ENCODE measurements around the gene NME1. TPM values are rescaled to one million over a fixed set of nuclear protein-coding genes. Genes with fewer than 3 reads are reported as not detected.

Gene NME1
- total RNA-seq, 4 donors from 2014 or later = 8.7 to 50.4 (median 20.2) TPM

DNA sequence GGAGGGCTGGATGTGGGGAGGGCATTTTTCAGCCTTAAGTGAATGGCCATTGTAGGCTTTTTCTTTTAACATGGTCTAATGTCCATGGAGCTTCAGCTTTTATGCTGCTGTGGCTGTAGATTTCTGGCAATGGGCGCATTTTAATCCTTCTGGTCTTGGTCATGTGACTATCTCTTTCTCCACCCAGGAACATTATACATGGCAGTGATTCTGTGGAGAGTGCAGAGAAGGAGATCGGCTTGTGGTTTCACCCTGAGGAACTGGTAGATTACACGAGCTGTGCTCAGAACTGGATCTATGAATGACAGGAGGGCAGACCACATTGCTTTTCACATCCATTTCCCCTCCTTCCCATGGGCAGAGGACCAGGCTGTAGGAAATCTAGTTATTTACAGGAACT is 8.2 kb downstream of the NME1 start:
- intact Hi-C loops (cut with DNase I; ENCODE audit: low total_unique reads) (no loop called here), in situ Hi-C loops (cut with MboI; ENCODE audit: low pct_ligation_motif_present in 1 of 4, low pct_unique_long_range_greater_than_20kb in 1 of 4, low sequenced_read_pairs in 3 of 4) (loop anchor here in 2 of 4 donors (25.0 kb wide), 1 partner anchor 299 kb away; the partner anchor contains the start of gene TOB1 (in 2 of the 2))
- no peak for TF ChIP-seq CTCF (IDR thresholded peaks at IDR 0.05)
- TF ChIP-seq POLR2AphosphoS5 (IDR thresholded peaks at IDR 0.05) = no peak
- no peak for TF ChIP-seq EP300 (IDR thresholded peaks at IDR 0.05; ENCODE audit: low read depth)
- no peak for TF ChIP-seq POLR2A (IDR thresholded peaks at IDR 0.05)

GRCh38 chr17:51164911-51165679 is 11.7 kb downstream of the NME1 start:
- H3K9me3 ChIP-seq = no peaks in the 10 kb centered on the region
- WGBS, 2 donors (ENCODE audit: low coverage in 1 of 2) = 75% methylated on average over 16 of the region's 16 CpGs; no CpG with 5 or more reads in 1 of the 2 donors
- TF ChIP-seq POLR2A (IDR thresholded peaks at IDR 0.05) = no peak
- H3K27me3 ChIP-seq = no peaks in the 10 kb centered on the region
- in situ Hi-C loops (cut with MboI; ENCODE audit: low pct_ligation_motif_present in 1 of 4, low pct_unique_long_range_greater_than_20kb in 1 of 4, low sequenced_read_pairs in 3 of 4) (loop anchor here in 2 of 4 donors (25.0 kb wide), 1 partner anchor 303 kb away; the partner anchor contains the start of gene TOB1 (in 2 of the 2)), intact Hi-C loops (cut with DNase I; ENCODE audit: low total_unique reads) (no loop called here)
- peak overlapping the region; percentile 70 to 100 (median 92) for H3K4me3 ChIP-seq
- peak overlapping the region; percentile 97 to 98 (median 98) for H3K27ac ChIP-seq
- no peak for DNase-seq
- peaks cover 7 to 19% (median 15%) of the 10 kb centered on the region in 4 donors for H3K4me1 ChIP-seq
- H3K36me3 ChIP-seq = peaks cover 0 to 14% (median 0%) of the 10 kb centered on the region in 4 donors

More for the DNA sequence above, 8.2 kb downstream of the NME1 start:
- H3K27me3 ChIP-seq = no peaks in the 10 kb centered on the region
- WGBS, 2 donors (ENCODE audit: low coverage in 1 of 2) = 70 to 83% methylated on average over 2 to 3 of the region's 3 CpGs
- no peak for DNase-seq
- H3K4me3 ChIP-seq = no peak overlapping the region
- H3K27ac ChIP-seq = no peak overlapping the region
- no peaks in the 10 kb centered on the region for H3K9me3 ChIP-seq
- H3K4me1 ChIP-seq = peaks cover 6 to 7% (median 6%) of the 10 kb centered on the region in 4 donors
- peaks cover 0 to 8% (median 0%) of the 10 kb centered on the region in 4 donors for H3K36me3 ChIP-seq

DNA sequence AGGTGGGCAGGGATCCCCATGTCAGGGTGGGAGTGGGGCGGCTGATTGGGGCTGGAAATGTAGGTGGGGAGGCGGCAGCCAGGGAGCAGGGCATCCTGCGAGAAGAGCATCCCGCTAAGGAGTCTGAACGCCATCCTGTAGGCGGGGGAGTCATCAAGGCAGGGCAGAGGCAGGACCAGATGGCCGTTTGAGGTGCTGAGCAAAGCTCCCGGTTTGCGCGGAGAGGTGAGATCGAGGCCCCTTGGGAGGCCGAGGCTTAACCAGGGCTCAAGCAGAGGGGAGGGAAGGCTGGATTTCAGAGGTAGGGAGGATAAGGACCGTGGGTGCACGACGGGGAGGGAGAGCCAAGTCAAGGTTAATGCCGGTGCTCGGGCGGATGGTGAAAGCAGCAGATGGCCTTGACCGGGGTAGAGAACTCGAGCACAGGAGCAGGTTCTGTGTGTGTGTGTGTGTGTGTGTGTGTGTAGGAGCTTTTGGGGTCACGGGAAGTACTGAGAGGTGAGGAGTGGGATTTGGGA is 12.4 kb downstream of the NME1 start:
- DNase-seq = peak; percentile 43
- in situ Hi-C loops (cut with MboI; ENCODE audit: low pct_ligation_motif_present in 1 of 4, low pct_unique_long_range_greater_than_20kb in 1 of 4, low sequenced_read_pairs in 3 of 4) = loop anchor here in 2 of 4 donors (25.0 kb wide), 1 partner anchor 303 kb away; the partner anchor contains the start of gene TOB1 (in 2 of the 2)
- 13% methylated on average over 21 of the region's 21 CpGs; no CpG with 5 or more reads in 1 of the 2 donors for WGBS, 2 donors (ENCODE audit: low coverage in 1 of 2)

More for the DNA sequence above, 12.4 kb downstream of the NME1 start:
- H3K4me3 ChIP-seq = peak overlapping the region; percentile 70 to 100 (median 92)
- no peaks in the 10 kb centered on the region for H3K9me3 ChIP-seq
- H3K27ac ChIP-seq = peak overlapping the region; percentile 97 to 98 (median 98)
- H3K4me1 ChIP-seq = peaks cover 7 to 24% (median 17%) of the 10 kb centered on the region in 4 donors
- intact Hi-C loops (cut with DNase I; ENCODE audit: low total_unique reads) = no loop called here
- no peaks in the 10 kb centered on the region for H3K27me3 ChIP-seq
- TF ChIP-seq POLR2A (IDR thresholded peaks at IDR 0.05) (peak; percentile 96), EP300 (IDR thresholded peaks at IDR 0.05; ENCODE audit: low read depth) (no peak), CTCF (IDR thresholded peaks at IDR 0.05) (no peak), POLR2AphosphoS5 (IDR thresholded peaks at IDR 0.05) (no peak)
- H3K36me3 ChIP-seq = peaks cover 0 to 14% (median 0%) of the 10 kb centered on the region in 4 donors

All from transverse colon (tissue), 4 donors.